IPS-18c (cell line): ENCODE results near the gene NOL6.
"Not testable (repeated sequence)": the region's sequence is repeated elsewhere in the genome, so short reads cannot be mapped to it uniquely, and the experiment has no call there.

Experiments
- H3K4me3 ChIP-seq: 2 replicates; pipeline ENCODE4 v1.7.0; 2013; ENCODE audit warnings: low read depth, mild to moderate bottlenecking, low read length, moderate library complexity; ENCODE audit not compliant: insufficient read depth
- H3K9me3 ChIP-seq: one replicate; pipeline ENCODE4 v1.6.1; 2013; ENCODE audit warnings: mild to moderate bottlenecking, low read length, moderate library complexity; ENCODE audit not compliant: control insufficient read depth, insufficient read depth

Gene NOL6

DNA sequence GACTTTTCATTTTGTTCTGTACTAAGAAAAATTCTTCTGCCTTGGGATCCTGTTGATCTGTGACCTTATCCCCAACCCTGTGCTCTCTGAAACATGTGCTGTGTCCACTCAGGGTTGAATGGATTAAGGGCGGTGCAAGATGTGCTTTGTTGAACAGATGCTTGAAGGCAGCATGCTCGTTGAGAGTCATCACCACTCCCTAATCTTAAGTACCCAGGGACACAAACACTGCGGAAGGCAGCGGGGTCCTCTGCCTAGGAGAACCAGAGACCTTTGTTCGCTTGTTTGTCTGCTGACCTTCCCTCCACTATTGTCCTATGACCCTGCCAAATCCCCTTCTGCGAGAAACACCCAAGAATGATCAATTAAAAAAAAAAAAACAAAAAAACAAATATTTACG lies 49.7 kb downstream of the NOL6 start:
- not testable (repeated sequence) for H3K9me3 ChIP-seq

DNA sequence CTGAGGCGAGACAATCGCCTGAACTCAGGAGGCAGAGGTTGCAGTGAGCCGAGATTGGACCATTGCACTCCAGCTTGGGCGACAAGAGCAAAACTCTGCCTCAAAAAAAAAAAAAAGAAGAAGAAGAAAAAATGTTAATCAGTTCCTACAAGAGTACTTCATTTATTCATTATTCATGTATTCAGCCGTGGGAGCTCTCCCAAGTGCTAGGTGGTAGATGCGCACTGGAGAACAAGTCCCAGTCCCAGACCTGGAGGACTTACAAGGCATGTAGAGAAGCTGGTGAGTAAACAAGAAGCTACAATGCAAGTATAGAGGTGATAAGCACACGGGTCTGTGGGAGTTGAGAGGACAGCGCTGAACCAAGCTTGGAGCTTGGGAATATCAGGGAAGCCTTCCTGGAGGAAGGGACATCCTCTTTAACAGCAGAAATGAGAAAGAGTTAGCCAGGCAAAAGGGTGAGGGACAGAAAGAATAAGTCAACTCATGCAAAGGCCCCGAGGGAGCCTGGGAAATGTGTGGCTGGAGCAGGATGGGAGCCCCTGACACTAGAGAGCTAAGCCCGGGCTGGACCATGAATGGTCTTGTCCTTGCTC lies 53.9 kb downstream of the NOL6 start:
- no peak overlapping the region for H3K4me3 ChIP-seq
- H3K9me3 ChIP-seq = no peaks in the 10 kb centered on the region

More for the DNA sequence above, 49.7 kb downstream of the NOL6 start:
- H3K4me3 ChIP-seq = not testable (repeated sequence)

DNA sequence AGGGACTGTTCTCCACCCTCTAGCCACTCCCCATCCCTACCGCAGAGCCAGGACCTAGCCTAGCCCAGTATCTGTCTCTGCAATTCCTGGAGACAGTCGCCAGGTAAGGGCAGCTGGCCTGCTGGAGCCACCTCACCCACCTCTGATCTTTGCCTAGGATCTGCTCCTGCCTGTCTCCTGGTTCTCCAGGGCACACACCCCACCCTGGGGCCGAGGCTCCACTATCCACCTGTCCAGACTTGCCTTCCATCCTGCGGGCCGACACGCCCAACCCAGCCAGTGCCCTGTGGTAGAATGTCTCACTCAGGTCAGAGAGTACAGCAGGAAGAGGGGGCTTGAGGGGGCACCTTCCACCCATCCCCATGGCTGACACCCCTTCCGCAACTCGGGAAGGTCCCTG lies 55.6 kb downstream of the NOL6 start:
- Histone ChIP-seq H3K4me3 (no peak overlapping the region), H3K9me3 (no peaks in the 10 kb centered on the region)

DNA sequence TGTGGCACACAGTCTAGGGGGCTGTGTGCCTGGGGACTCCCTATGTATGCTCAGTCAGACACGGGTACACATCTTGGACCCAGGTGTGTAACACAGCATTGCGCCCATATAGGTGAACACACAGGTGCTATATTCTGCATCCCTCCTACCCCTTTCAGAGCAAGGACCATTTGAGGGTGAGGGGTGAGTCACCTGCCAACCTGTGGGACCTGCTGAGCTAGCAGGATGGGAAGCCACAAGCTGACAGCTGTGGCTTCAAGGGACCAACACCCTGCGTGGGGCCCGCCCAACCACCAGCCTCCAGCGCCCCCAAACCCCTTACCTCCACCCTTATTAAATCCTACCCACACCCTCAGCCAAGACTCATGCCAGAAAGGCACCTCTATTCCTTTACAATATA lies 56.7 kb downstream of the NOL6 start:
- Histone ChIP-seq H3K9me3 (no peaks in the 10 kb centered on the region), H3K4me3 (no peak overlapping the region)

DNA sequence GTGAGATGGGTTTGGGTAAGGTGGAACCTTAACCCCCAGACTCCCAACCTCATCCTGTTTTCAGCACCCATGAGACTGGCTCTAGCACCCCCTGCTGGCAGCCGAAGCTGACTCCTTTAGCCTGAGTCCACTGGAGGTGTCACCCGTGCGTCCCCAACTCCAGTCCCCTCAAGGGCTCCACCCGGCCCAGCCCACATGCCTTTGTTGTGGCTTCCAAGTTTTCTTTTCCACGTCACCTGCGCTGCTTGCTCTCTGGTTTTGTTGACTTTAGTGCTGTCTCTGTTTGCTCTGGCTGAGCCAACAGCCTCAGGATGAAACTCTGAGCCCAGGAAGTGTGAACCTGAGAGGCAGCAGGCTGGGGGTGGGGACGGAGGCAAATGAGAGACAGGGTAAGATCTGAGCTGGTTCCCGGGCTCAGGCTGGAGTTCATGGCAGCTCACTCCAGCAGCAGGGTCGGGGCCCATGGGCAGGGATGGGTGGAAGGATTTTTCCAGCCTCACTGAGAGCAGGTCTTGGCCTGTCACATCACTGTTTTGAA lies 58.2 kb downstream of the NOL6 start:
- no peak overlapping the region for H3K4me3 ChIP-seq

GRCh38 chr9:33414889-33415500 lies 58.7 kb downstream of the NOL6 start:
- H3K9me3 ChIP-seq = no peaks in the 10 kb centered on the region

More for the DNA sequence above, 58.2 kb downstream of the NOL6 start:
- no peaks in the 10 kb centered on the region for H3K9me3 ChIP-seq

DNA sequence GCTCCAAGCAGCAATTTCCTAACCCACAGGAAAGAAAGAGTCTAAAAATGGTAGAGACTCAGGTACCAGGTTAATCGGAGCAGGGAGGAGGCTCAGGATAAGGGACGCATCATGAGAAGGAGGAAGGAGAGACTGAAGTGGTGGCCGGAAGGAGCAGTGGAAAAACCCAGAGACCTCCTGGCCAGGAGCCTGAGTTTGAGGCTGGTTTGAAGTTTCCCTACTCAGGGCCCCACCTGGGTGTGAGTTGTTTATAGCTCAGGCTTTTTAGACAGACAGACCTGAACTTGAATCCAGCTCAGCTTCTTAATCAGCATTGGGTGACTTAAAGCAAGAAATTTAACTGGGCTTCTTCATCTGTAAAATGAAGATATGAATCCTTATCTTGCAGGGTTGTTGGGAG lies 59.5 kb downstream of the NOL6 start:
- H3K9me3 ChIP-seq = no peaks in the 10 kb centered on the region
- H3K4me3 ChIP-seq = no peak overlapping the region

More at GRCh38 chr9:33414889-33415500, 58.7 kb downstream of the NOL6 start:
- H3K4me3 ChIP-seq = no peak overlapping the region
